ENCODE measurements around the gene CBARP. TPM values are rescaled to one million over a fixed set of nuclear protein-coding genes. Genes with fewer than 3 reads are reported as not detected.

CBARP gene
- total and polyA plus RNA-seq, 2 of the 13 experiments (the other 11 are each of a cell fraction or from before 2014, with no cell fraction given) = 1.2 to 1.4 TPM

DNA sequence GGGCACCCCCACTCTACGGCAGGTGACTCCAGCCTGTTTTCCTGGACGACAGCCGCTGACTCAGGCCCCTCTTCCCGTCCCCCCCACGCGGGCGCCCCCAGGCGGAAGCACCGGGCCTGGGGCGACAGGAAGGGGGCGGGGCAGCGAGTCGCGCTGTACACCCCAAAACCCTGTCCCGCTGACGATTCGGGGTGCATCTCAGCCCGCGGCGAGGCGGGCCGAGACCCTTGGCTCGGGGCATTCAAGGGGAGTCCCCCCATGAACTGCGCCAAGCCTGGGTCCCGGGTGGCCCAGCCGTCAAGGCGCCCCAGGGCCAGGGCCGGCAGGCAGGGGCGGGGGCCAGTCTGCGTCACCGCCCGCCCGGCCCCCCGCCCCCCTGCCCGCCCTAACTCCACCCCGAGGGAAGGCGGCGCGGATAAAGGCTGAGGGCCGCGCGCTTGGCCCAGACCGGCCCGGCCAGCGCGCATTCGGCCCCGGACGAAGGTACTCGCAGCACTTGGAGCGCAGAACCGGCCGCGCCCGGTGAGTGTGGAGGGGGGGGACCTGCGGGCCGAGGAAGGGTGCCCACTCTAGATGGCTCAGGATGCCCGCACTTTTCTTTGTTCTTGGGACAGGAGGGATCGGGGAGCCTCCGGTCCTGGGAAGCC, 10.5 kb upstream of the CBARP start, which contains the start of gene MIDN (continued):
- TF ChIP-seq, protein P1, sequence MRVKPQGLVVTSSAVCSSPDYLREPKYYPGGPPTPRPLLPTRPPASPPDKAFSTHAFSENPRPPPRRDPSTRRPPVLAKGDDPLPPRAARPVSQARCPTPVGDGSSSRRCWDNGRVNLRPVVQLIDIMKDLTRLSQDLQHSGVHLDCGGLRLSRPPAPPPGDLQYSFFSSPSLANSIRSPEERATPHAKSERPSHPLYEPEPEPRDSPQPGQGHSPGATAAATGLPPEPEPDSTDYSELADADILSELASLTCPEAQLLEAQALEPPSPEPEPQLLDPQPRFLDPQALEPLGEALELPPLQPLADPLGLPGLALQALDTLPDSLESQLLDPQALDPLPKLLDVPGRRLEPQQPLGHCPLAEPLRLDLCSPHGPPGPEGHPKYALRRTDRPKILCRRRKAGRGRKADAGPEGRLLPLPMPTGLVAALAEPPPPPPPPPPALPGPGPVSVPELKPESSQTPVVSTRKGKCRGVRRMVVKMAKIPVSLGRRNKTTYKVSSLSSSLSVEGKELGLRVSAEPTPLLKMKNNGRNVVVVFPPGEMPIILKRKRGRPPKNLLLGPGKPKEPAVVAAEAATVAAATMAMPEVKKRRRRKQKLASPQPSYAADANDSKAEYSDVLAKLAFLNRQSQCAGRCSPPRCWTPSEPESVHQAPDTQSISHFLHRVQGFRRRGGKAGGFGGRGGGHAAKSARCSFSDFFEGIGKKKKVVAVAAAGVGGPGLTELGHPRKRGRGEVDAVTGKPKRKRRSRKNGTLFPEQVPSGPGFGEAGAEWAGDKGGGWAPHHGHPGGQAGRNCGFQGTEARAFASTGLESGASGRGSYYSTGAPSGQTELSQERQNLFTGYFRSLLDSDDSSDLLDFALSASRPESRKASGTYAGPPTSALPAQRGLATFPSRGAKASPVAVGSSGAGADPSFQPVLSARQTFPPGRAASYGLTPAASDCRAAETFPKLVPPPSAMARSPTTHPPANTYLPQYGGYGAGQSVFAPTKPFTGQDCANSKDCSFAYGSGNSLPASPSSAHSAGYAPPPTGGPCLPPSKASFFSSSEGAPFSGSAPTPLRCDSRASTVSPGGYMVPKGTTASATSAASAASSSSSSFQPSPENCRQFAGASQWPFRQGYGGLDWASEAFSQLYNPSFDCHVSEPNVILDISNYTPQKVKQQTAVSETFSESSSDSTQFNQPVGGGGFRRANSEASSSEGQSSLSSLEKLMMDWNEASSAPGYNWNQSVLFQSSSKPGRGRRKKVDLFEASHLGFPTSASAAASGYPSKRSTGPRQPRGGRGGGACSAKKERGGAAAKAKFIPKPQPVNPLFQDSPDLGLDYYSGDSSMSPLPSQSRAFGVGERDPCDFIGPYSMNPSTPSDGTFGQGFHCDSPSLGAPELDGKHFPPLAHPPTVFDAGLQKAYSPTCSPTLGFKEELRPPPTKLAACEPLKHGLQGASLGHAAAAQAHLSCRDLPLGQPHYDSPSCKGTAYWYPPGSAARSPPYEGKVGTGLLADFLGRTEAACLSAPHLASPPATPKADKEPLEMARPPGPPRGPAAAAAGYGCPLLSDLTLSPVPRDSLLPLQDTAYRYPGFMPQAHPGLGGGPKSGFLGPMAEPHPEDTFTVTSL (CRISPR knock-in tag; IDR thresholded peaks at IDR 0.05; ENCODE audit: borderline replicate concordance) = no peak
- TF ChIP-seq ZNF772 (CRISPR knock-in tag; IDR thresholded peaks at IDR 0.05) (peak; percentile 11; the same call in 1 of the 2 replicates), ZFX (CRISPR knock-in tag; IDR thresholded peaks at IDR 0.05; ENCODE audit: low read depth) (peak; percentile 82), ZC3H4 (CRISPR knock-in tag; IDR thresholded peaks at IDR 0.05; ENCODE audit: borderline replicate concordance) (0 out of 2 replicates have a peak, but pooled peaks have one; percentile 46), ZNF7 (CRISPR knock-in tag; IDR thresholded peaks at IDR 0.05) (no peak), AHR (CRISPR knock-in tag; IDR thresholded peaks at IDR 0.05) (no peak), ZNF234 (CRISPR knock-in tag; conservative IDR thresholded peaks at IDR 0.05) (peak; percentile 47; the same call in 1 of the 2 replicates), ZNF883 (CRISPR knock-in tag; IDR thresholded peaks at IDR 0.05; ENCODE audit: not compliant biosample characterization) (peak; percentile 12), TBX2 (CRISPR knock-in tag; IDR thresholded peaks at IDR 0.05; ENCODE audit: borderline replicate concordance) (0 out of 2 replicates have a peak, but pooled peaks have one; percentile 13), PAX8 (CRISPR knock-in tag; IDR thresholded peaks at IDR 0.05; ENCODE audit: borderline replicate concordance) (no peak), ATF7-NPFF (CRISPR knock-in tag; IDR thresholded peaks at IDR 0.05; ENCODE audit: low read depth) (no peak; the same call in none of the 2 replicates), MAFK (conservative IDR thresholded peaks at IDR 0.05 in 1 of 2, IDR thresholded peaks at IDR 0.05 in 1 of 2; ENCODE audit: low read length in 2 of 2) (peak in 1 of 2 experiments; percentile 46; a peak in 2 of 4 replicates), ZNF607 (CRISPR knock-in tag; IDR thresholded peaks at IDR 0.05; ENCODE audit: borderline replicate concordance) (0 out of 2 replicates have a peak, but pooled peaks have one; percentile 79), KDM5A (IDR thresholded peaks at IDR 0.05; ENCODE audit: borderline replicate concordance, low read length) (peak; percentile 52; the same call in 1 of the 2 replicates), MED1 (CRISPR knock-in tag; IDR thresholded peaks at IDR 0.05) (peak; percentile 49)
- TF ChIP-seq, protein P2, sequence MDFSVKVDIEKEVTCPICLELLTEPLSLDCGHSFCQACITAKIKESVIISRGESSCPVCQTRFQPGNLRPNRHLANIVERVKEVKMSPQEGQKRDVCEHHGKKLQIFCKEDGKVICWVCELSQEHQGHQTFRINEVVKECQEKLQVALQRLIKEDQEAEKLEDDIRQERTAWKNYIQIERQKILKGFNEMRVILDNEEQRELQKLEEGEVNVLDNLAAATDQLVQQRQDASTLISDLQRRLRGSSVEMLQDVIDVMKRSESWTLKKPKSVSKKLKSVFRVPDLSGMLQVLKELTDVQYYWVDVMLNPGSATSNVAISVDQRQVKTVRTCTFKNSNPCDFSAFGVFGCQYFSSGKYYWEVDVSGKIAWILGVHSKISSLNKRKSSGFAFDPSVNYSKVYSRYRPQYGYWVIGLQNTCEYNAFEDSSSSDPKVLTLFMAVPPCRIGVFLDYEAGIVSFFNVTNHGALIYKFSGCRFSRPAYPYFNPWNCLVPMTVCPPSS (IDR thresholded peaks at IDR 0.05) = no peak
- TF ChIP-seq, protein P3, sequence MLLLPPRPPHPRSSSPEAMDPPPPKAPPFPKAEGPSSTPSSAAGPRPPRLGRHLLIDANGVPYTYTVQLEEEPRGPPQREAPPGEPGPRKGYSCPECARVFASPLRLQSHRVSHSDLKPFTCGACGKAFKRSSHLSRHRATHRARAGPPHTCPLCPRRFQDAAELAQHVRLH (CRISPR knock-in tag; IDR thresholded peaks at IDR 0.05; ENCODE audit: borderline replicate concordance, low read depth) = peak; percentile 15; the same call in 1 of the 2 replicates
- TF ChIP-seq, protein P4, sequence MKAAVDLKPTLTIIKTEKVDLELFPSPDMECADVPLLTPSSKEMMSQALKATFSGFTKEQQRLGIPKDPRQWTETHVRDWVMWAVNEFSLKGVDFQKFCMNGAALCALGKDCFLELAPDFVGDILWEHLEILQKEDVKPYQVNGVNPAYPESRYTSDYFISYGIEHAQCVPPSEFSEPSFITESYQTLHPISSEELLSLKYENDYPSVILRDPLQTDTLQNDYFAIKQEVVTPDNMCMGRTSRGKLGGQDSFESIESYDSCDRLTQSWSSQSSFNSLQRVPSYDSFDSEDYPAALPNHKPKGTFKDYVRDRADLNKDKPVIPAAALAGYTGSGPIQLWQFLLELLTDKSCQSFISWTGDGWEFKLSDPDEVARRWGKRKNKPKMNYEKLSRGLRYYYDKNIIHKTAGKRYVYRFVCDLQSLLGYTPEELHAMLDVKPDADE (CRISPR knock-in tag; IDR thresholded peaks at IDR 0.05) = no peak
- TF ChIP-seq, protein P5, sequence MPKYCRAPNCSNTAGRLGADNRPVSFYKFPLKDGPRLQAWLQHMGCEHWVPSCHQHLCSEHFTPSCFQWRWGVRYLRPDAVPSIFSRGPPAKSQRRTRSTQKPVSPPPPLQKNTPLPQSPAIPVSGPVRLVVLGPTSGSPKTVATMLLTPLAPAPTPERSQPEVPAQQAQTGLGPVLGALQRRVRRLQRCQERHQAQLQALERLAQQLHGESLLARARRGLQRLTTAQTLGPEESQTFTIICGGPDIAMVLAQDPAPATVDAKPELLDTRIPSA (CRISPR knock-in tag; IDR thresholded peaks at IDR 0.05; ENCODE audit: borderline replicate concordance) = peak; percentile 80; the same call in 1 of the 2 replicates
